Astrocyte of the spinal cord (primary cell): ENCODE measurements around the gene KIAA1614.

Source experiments
- DNase-seq: peaks from one replicate; pipeline ENCODE4 v3.0.0; 2011; ENCODE audit warnings: low read depth, low spot score
- H3K4me3 ChIP-seq: 2 replicates; pipeline ENCODE4 v1.5.1; 2011; ENCODE audit warnings: low read depth, mild to moderate bottlenecking, low read length, moderate library complexity
- CTCF ChIP-seq: IDR thresholded peaks from 2 replicates; pipeline ENCODE4 v1.5.1; 2012; ENCODE audit warnings: low read depth, mild to moderate bottlenecking, low read length, inconsistent platforms
- in situ Hi-C: cut with HindIII; loops from 2 replicates; pipeline ENCODE4 v1.10.0; 2017; ENCODE audit warnings: low sequenced_read_pairs

KIAA1614 gene

GRCh38 chr1:180929389-180929788 is 16.7 kb downstream of the KIAA1614 start:
- in situ Hi-C loops = no loop called here
- no peak for DNase-seq
- no peak overlapping the region for H3K4me3 ChIP-seq
- TF ChIP-seq CTCF = no peak

GRCh38 chr1:180930687-180931086 is 18.0 kb downstream of the KIAA1614 start:
- in situ Hi-C loops = no loop called here
- no peak for TF ChIP-seq CTCF
- no peak for DNase-seq
- H3K4me3 ChIP-seq = no peak overlapping the region

GRCh38 chr1:180931529-180931928 is 18.8 kb downstream of the KIAA1614 start:
- in situ Hi-C loops = no loop called here
- TF ChIP-seq CTCF = no peak
- H3K4me3 ChIP-seq = no peak overlapping the region
- DNase-seq = no peak

- no peak for DNase-seq
- in situ Hi-C loops = no loop called here
- no peak for TF ChIP-seq CTCF
- H3K4me3 ChIP-seq = no peak overlapping the region
These were observed 19.7 kb downstream of the KIAA1614 start for GRCh38 chr1:180932378-180932777.

- in situ Hi-C loops = no loop called here
- DNase-seq = no peak
- H3K4me3 ChIP-seq = no peak overlapping the region
- TF ChIP-seq CTCF = no peak
These were observed 20.4 kb downstream of the KIAA1614 start for GRCh38 chr1:180933141-180933540.

- no peak for TF ChIP-seq CTCF
- in situ Hi-C loops = no loop called here
- DNase-seq = no peak
- no peak overlapping the region for H3K4me3 ChIP-seq
These were observed 21.9 kb downstream of the KIAA1614 start for GRCh38 chr1:180934563-180934962.
